Ascending aorta (tissue), 2 donors: ENCODE data around the gene SLA2. TPM values are rescaled to one million over a fixed set of nuclear protein-coding genes. Genes with fewer than 3 reads are reported as not detected.

Experiments
- DNase-seq, 2 donors: peaks; one replicate each; pipeline ENCODE4 v3.0.0-alpha.2; 2019; ENCODE audit warnings: low spot score in 2 of 2
- H3K27ac ChIP-seq, 2 donors: fragments of 200-600 bp; sonication (generic); one replicate each; pipeline ENCODE4 v1.5.1; 2016 to 2017; ENCODE audit warnings: mild to moderate bottlenecking in 1 of 2
- H3K27me3 ChIP-seq: fragments of 200-600 bp; sonication (generic); one replicate; pipeline ENCODE4 v1.5.1; 2017
- H3K36me3 ChIP-seq, 2 donors: fragments of 200-600 bp; sonication (generic); one replicate each; pipeline ENCODE4 v1.5.1; 2016
- H3K4me1 ChIP-seq, 2 donors: fragments of 200-600 bp; sonication (generic); one replicate each; pipeline ENCODE4 v1.5.1; 2016 to 2017; ENCODE audit warnings: mild to moderate bottlenecking in 1 of 2
- H3K4me3 ChIP-seq, 2 donors: fragments of 200-600 bp; sonication (generic); one replicate each; pipeline ENCODE4 v1.5.1; 2016 to 2017; ENCODE audit warnings: mild to moderate bottlenecking in 1 of 2
- H3K9me3 ChIP-seq, 2 donors: fragments of 200-600 bp; sonication (generic); one replicate each; pipeline ENCODE4 v1.5.1; 2016
- CTCF ChIP-seq, 3 experiments: fragments of 200-600 bp in 2 of 3; fragments of 450-650 bp in 1 of 3; sonication (generic) in 2 of 3; IDR thresholded peaks; one replicate each; pipeline ENCODE4 v1.5.1; 2016 to 2019; ENCODE audit warnings: antibody characterized with exemption in 3 of 3, mild to moderate bottlenecking in 1 of 3, moderate library complexity in 1 of 3
- intact Hi-C: fragments of 100-400 bp; cut with DNase I; formaldehyde crosslinking; loops from one replicate; pipeline ENCODE4 v1.15.1; 2023
- total RNA-seq: library from RNA; depleted of rRNA; stranded (reverse); fragments of >200 nt; gene quantifications from one replicate; pipeline ENCODE4 v1.1.0, GENCODE V29; 2016

SLA2 gene
- total RNA-seq, 1 donor from 2014 or later, result not detected

GRCh38 chr20:36629719-36630681 lies 16.0 kb downstream of the SLA2 start:
- no peaks in the 10 kb centered on the region for H3K27me3 ChIP-seq
- no peak overlapping the region for H3K4me3 ChIP-seq
- H3K9me3 ChIP-seq, result no peaks in the 10 kb centered on the region
- H3K4me1 ChIP-seq, result no peaks in the 10 kb centered on the region
- no peak for DNase-seq
- H3K36me3 ChIP-seq, result no peaks in the 10 kb centered on the region
- no peak for TF ChIP-seq CTCF (IDR thresholded peaks at IDR 0.05)
- intact Hi-C loops, result no loop called here
- no peak overlapping the region for H3K27ac ChIP-seq

- H3K9me3 ChIP-seq, result no peaks in the 10 kb centered on the region
- no peak overlapping the region for H3K4me3 ChIP-seq
- no peaks in the 10 kb centered on the region for H3K4me1 ChIP-seq
- no peaks in the 10 kb centered on the region for H3K27me3 ChIP-seq
- no peak overlapping the region for H3K27ac ChIP-seq
- H3K36me3 ChIP-seq, result no peaks in the 10 kb centered on the region
- TF ChIP-seq CTCF (IDR thresholded peaks at IDR 0.05), result no peak
- intact Hi-C loops, result no loop called here
- DNase-seq, result no peak
Observed at GRCh38 chr20:36628076-36628475, 17.9 kb downstream of the SLA2 start.

GRCh38 chr20:36624944-36625324 lies 21.1 kb downstream of the SLA2 start:
- intact Hi-C loops, result no loop called here
- Histone ChIP-seq H3K9me3 (no peaks in the 10 kb centered on the region), H3K36me3 (no peaks in the 10 kb centered on the region)

GRCh38 chr20:36624068-36624943 lies 21.7 kb downstream of the SLA2 start:
- no peak for TF ChIP-seq CTCF (IDR thresholded peaks at IDR 0.05)
- Histone ChIP-seq H3K27ac (no peak overlapping the region), H3K4me1 (no peaks in the 10 kb centered on the region), H3K36me3 (no peaks in the 10 kb centered on the region), H3K4me3 (no peak overlapping the region), H3K27me3 (no peaks in the 10 kb centered on the region), H3K9me3 (no peaks in the 10 kb centered on the region)
- no peak for DNase-seq
- intact Hi-C loops, result no loop called here

More at GRCh38 chr20:36624944-36625324, 21.1 kb downstream of the SLA2 start:
- DNase-seq, result no peak
- TF ChIP-seq CTCF (IDR thresholded peaks at IDR 0.05), result no peak
- no peaks in the 10 kb centered on the region for H3K4me1 ChIP-seq
- H3K4me3 ChIP-seq, result no peak overlapping the region
- H3K27me3 ChIP-seq, result no peaks in the 10 kb centered on the region
- H3K27ac ChIP-seq, result no peak overlapping the region

- Histone ChIP-seq H3K9me3 (no peaks in the 10 kb centered on the region), H3K4me3 (no peak overlapping the region), H3K27ac (no peak overlapping the region), H3K27me3 (no peaks in the 10 kb centered on the region), H3K4me1 (no peaks in the 10 kb centered on the region), H3K36me3 (no peaks in the 10 kb centered on the region)
- DNase-seq, result no peak
- intact Hi-C loops, result no loop called here
- no peak for TF ChIP-seq CTCF (IDR thresholded peaks at IDR 0.05)
Observed at GRCh38 chr20:36623444-36623843, 22.6 kb downstream of the SLA2 start.
